ENCODE results near the gene AKT2.

The AKT2 gene

DNA sequence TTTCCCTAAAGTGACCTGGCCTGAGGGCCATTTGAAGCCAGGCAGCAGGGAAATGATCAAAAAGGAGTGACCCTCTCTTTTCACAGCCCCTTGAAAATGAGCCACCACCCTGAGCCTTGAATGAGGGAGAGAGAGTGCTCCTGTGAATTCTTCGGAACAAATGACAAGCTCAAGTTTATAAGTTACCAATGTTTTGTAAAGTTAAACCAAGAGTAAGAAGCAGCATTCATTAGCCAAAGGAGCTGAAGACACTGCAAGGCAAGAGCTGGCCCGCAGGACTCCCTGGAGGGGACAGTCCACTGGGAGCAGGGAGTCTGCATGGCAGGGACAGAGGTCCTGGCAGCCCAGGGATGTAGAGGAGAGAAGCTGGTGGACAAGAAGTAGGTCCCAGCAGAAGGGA lies 42.0 kb downstream of the AKT2 start:
- Histone ChIP-seq H3K27ac (no peak overlapping the region), H3K4me1 (ENCODE audit: control insufficient read depth in 1 of 2, insufficient read depth in 1 of 2, low read depth in 1 of 2, low read length in 1 of 2) (no peaks in the 10 kb centered on the region), H3K4me3 (ENCODE audit: low read depth in 1 of 2, low read length in 1 of 2) (no peak overlapping the region), H3K36me3 (peaks cover 50% of the 10 kb centered on the region), H3K9me3 (no peaks in the 10 kb centered on the region), H3K27me3 (no peaks in the 10 kb centered on the region)
- TF ChIP-seq, protein P1, sequence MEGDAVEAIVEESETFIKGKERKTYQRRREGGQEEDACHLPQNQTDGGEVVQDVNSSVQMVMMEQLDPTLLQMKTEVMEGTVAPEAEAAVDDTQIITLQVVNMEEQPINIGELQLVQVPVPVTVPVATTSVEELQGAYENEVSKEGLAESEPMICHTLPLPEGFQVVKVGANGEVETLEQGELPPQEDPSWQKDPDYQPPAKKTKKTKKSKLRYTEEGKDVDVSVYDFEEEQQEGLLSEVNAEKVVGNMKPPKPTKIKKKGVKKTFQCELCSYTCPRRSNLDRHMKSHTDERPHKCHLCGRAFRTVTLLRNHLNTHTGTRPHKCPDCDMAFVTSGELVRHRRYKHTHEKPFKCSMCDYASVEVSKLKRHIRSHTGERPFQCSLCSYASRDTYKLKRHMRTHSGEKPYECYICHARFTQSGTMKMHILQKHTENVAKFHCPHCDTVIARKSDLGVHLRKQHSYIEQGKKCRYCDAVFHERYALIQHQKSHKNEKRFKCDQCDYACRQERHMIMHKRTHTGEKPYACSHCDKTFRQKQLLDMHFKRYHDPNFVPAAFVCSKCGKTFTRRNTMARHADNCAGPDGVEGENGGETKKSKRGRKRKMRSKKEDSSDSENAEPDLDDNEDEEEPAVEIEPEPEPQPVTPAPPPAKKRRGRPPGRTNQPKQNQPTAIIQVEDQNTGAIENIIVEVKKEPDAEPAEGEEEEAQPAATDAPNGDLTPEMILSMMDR (IDR thresholded peaks at IDR 0.05), result no peak

- H3K36me3 ChIP-seq, result peaks cover 52% of the 10 kb centered on the region
- no peaks in the 10 kb centered on the region for H3K27me3 ChIP-seq
- TF ChIP-seq, protein P1 (IDR thresholded peaks at IDR 0.05), result no peak
- H3K9me3 ChIP-seq, result no peaks in the 10 kb centered on the region
- no peak overlapping the region for H3K27ac ChIP-seq
- no peaks in the 10 kb centered on the region for H3K4me1 ChIP-seq (ENCODE audit: control insufficient read depth in 1 of 2, insufficient read depth in 1 of 2, low read depth in 1 of 2, low read length in 1 of 2)
- H3K4me3 ChIP-seq (ENCODE audit: low read depth in 1 of 2, low read length in 1 of 2), result no peak overlapping the region
Observed at GRCh38 chr19:40242480-40242879, 42.7 kb downstream of the AKT2 start.

GRCh38 chr19:40241809-40242384 lies 43.2 kb downstream of the AKT2 start:
- TF ChIP-seq, protein P1 (IDR thresholded peaks at IDR 0.05), result no peak
- H3K27me3 ChIP-seq, result no peaks in the 10 kb centered on the region
- H3K36me3 ChIP-seq, result peaks cover 58% of the 10 kb centered on the region
- no peaks in the 10 kb centered on the region for H3K9me3 ChIP-seq
- no peak overlapping the region for H3K27ac ChIP-seq
- no peak overlapping the region for H3K4me3 ChIP-seq (ENCODE audit: low read depth in 1 of 2, low read length in 1 of 2)
- no peaks in the 10 kb centered on the region for H3K4me1 ChIP-seq (ENCODE audit: control insufficient read depth in 1 of 2, insufficient read depth in 1 of 2, low read depth in 1 of 2, low read length in 1 of 2)

DNA sequence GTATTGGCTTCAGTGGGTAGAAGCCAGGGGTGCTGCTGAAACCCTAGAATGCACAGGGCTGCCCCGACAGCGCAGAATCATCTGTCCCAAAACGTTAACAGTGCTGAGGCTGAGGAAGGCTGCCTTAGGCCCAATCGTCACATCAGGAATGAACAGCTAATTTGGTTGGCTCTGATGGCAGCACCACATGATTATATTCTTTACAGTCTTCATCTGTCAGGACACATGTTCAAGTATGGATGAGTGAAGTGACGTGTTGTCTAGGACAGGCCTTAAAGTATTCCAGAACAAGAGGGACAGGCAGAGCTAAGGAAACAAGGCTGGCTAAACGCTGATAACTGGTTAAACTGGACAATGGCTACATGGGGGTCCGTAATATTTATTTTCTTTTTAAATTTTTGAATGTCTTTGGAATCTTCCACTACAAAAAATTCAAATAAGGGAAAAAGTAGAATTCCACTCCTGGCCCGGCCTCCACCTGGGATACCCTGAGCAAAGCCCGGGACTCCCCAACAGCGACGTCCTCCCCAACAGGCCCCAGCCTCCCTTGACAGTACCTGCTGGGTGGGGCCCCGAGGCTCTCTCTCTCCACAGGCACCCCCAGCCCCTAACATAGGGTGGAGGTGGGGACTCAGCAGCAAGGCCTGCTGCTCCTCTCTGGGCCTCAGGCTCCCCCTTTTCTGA lies 43.9 kb downstream of the AKT2 start:
- H3K9me3 ChIP-seq, result no peaks in the 10 kb centered on the region
- no peak overlapping the region for H3K4me3 ChIP-seq (ENCODE audit: low read depth in 1 of 2, low read length in 1 of 2)
- TF ChIP-seq, protein P1 (IDR thresholded peaks at IDR 0.05), result no peak
- peaks cover 64% of the 10 kb centered on the region for H3K36me3 ChIP-seq
- no peaks in the 10 kb centered on the region for H3K27me3 ChIP-seq
- no peak overlapping the region for H3K27ac ChIP-seq
- H3K4me1 ChIP-seq (ENCODE audit: control insufficient read depth in 1 of 2, insufficient read depth in 1 of 2, low read depth in 1 of 2, low read length in 1 of 2), result no peaks in the 10 kb centered on the region

- TF ChIP-seq, protein P1 (IDR thresholded peaks at IDR 0.05), result no peak
- no peaks in the 10 kb centered on the region for H3K4me1 ChIP-seq (ENCODE audit: control insufficient read depth in 1 of 2, insufficient read depth in 1 of 2, low read depth in 1 of 2, low read length in 1 of 2)
- H3K4me3 ChIP-seq (ENCODE audit: low read depth in 1 of 2, low read length in 1 of 2), result no peak overlapping the region
- no peak overlapping the region for H3K27ac ChIP-seq
- no peaks in the 10 kb centered on the region for H3K9me3 ChIP-seq
- H3K36me3 ChIP-seq, result peaks cover 74% of the 10 kb centered on the region
- H3K27me3 ChIP-seq, result no peaks in the 10 kb centered on the region
Observed at GRCh38 chr19:40240332-40240731, 44.8 kb downstream of the AKT2 start.

Data from neutrophil (primary cell).